GM12878 (cell line): Measurements from ENCODE around the gene CMSS1.

ENCODE experiments used
- BCL11A ChIP-seq: IDR thresholded peaks from 2 replicates; pipeline ENCODE4 v1.6.1; 2011; ENCODE audit warnings: low read depth, low read length
- HCFC1 ChIP-seq: fragments of 150-350 bp; IDR thresholded peaks from 2 replicates; pipeline ENCODE4 v1.6.1; 2014; ENCODE audit warnings: low read length
- JUND ChIP-seq: IDR thresholded peaks from 2 replicates; pipeline ENCODE4 v1.6.1; 2012; ENCODE audit warnings: low read depth, mild to moderate bottlenecking, low read length, improper control_type of control experiment, moderate library complexity
- MTA3 ChIP-seq: IDR thresholded peaks from 2 replicates; pipeline ENCODE4 v1.6.1; 2012; ENCODE audit warnings: low read length, inconsistent platforms, borderline replicate concordance
- PBX3 ChIP-seq: IDR thresholded peaks from 2 replicates; pipeline ENCODE4 v1.6.1; 2011; ENCODE audit warnings: mild to moderate bottlenecking, low read depth, low read length, moderate library complexity; ENCODE audit not compliant: insufficient replicate concordance
- POLR2A ChIP-seq: IDR thresholded peaks from 2 replicates; pipeline ENCODE4 v1.6.1; 2011; ENCODE audit warnings: low read depth, mild to moderate bottlenecking, low read length
- POLR2AphosphoS5 ChIP-seq: IDR thresholded peaks from 2 replicates; pipeline ENCODE4 v1.6.1; 2011; ENCODE audit warnings: mild to moderate bottlenecking, low read length, inconsistent platforms
- RELA ChIP-seq: fragments of 450-650 bp; IDR thresholded peaks from 2 replicates; pipeline ENCODE4 v1.8.0; 2014; ENCODE audit warnings: borderline replicate concordance; ENCODE audit not compliant: partially characterized antibody
- SP1 ChIP-seq: IDR thresholded peaks from one replicate; pipeline ENCODE4 v1.6.1; 2011; ENCODE audit warnings: low read depth, low read length
- SPI1 ChIP-seq: IDR thresholded peaks from 2 replicates; pipeline ENCODE4 v1.6.1; 2011; ENCODE audit warnings: low read depth, mild to moderate bottlenecking, low read length, moderate library complexity, borderline replicate concordance; ENCODE audit not compliant: insufficient read depth
- SRF ChIP-seq, 2 experiments: IDR thresholded peaks; 2 replicates each; pipeline ENCODE4 v1.6.1; 2011; ENCODE audit warnings: low read depth in 2 of 2, low read length in 2 of 2, mild to moderate bottlenecking in 1 of 2, moderate library complexity in 1 of 2
- SUZ12 ChIP-seq: fragments of 200-600 bp; sonication (generic); IDR thresholded peaks from one replicate; pipeline ENCODE4 v1.6.1; 2018; ENCODE audit warnings: antibody characterized with exemption, mild to moderate bottlenecking; ENCODE audit not compliant: unreplicated experiment
- TF ChIP-seq, protein P1 (sequence below), 3 experiments: IDR thresholded peaks in 2 of 3; conservative IDR thresholded peaks in 1 of 3; 2 replicates each; pipeline ENCODE4 v1.5.1; 2011; ENCODE audit warnings: low read depth in 3 of 3, low read length in 3 of 3, mild to moderate bottlenecking in 3 of 3, control low read depth in 2 of 3, moderate library complexity in 2 of 3, inconsistent platforms in 1 of 3, mixed read lengths in 1 of 3; ENCODE audit not compliant: control insufficient read depth in 2 of 3, insufficient read depth in 1 of 3; ENCODE audit errors: extremely low read depth in 1 of 3
- TF ChIP-seq, protein P2 (sequence below): fragments of 450-650 bp; conservative IDR thresholded peaks from 2 replicates; pipeline ENCODE4 v1.6.1; 2017; ENCODE audit warnings: mild to moderate bottlenecking, moderate library complexity

DNA sequence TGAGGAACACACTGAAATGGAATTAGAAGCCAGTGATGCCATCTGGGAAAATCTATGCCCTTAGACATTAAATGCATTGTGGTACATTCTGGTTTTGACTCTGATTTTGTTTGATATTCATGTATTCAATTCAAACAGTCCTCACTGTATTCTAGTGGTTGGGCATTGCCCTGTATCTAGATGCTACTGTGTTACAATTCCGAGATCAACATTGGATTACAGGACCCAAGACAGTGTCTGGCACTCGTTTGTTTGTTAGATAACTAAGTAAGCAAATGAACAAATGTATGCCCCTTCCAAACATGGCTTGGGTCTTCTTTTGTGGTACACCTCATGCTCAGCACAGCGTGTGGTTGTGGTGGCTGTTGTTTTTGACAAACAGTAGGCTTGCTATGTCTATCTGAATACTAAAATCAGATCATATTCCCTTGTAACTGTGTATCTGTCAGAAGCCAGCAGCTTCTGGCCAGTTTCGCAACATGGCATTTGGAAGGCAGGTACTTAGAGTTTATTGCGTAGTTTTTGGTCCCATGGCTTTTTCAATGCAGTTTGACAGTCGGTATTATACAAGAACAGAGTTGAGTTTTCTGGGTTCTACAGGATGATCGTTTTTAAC, 290.9 kb downstream of the CMSS1 start:
- TF ChIP-seq MTA3 (no peak), POLR2A (no peak), HCFC1 (no peak), PBX3 (no peak), SP1 (no peak), JUND (no peak), BCL11A (no peak), SRF (IDR thresholded peaks at IDR 0.05; ENCODE audit: low read depth in 2 of 2, low read length in 2 of 2) (no peak), SPI1 (no peak), RELA (no peak), POLR2AphosphoS5 (no peak), SUZ12 (no peak)
- TF ChIP-seq, protein P1, sequence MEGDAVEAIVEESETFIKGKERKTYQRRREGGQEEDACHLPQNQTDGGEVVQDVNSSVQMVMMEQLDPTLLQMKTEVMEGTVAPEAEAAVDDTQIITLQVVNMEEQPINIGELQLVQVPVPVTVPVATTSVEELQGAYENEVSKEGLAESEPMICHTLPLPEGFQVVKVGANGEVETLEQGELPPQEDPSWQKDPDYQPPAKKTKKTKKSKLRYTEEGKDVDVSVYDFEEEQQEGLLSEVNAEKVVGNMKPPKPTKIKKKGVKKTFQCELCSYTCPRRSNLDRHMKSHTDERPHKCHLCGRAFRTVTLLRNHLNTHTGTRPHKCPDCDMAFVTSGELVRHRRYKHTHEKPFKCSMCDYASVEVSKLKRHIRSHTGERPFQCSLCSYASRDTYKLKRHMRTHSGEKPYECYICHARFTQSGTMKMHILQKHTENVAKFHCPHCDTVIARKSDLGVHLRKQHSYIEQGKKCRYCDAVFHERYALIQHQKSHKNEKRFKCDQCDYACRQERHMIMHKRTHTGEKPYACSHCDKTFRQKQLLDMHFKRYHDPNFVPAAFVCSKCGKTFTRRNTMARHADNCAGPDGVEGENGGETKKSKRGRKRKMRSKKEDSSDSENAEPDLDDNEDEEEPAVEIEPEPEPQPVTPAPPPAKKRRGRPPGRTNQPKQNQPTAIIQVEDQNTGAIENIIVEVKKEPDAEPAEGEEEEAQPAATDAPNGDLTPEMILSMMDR (IDR thresholded peaks at IDR 0.05 in 2 of 3, conservative IDR thresholded peaks at IDR 0.05 in 1 of 3; ENCODE audit: control insufficient read depth in 2 of 3, extremely low read depth in 1 of 3, insufficient read depth in 1 of 3, low read depth in 3 of 3, low read length in 3 of 3) = no peak
- TF ChIP-seq, protein P2, sequence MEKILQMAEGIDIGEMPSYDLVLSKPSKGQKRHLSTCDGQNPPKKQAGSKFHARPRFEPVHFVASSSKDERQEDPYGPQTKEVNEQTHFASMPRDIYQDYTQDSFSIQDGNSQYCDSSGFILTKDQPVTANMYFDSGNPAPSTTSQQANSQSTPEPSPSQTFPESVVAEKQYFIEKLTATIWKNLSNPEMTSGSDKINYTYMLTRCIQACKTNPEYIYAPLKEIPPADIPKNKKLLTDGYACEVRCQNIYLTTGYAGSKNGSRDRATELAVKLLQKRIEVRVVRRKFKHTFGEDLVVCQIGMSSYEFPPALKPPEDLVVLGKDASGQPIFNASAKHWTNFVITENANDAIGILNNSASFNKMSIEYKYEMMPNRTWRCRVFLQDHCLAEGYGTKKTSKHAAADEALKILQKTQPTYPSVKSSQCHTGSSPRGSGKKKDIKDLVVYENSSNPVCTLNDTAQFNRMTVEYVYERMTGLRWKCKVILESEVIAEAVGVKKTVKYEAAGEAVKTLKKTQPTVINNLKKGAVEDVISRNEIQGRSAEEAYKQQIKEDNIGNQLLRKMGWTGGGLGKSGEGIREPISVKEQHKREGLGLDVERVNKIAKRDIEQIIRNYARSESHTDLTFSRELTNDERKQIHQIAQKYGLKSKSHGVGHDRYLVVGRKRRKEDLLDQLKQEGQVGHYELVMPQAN = no peak
